ENCODE results near the gene NPPB. TPM values are rescaled to one million over a fixed set of nuclear protein-coding genes. Genes with fewer than 3 reads are reported as not detected.

The NPPB gene
- total RNA-seq, 2 experiments from 2014 or later = not detected

DNA sequence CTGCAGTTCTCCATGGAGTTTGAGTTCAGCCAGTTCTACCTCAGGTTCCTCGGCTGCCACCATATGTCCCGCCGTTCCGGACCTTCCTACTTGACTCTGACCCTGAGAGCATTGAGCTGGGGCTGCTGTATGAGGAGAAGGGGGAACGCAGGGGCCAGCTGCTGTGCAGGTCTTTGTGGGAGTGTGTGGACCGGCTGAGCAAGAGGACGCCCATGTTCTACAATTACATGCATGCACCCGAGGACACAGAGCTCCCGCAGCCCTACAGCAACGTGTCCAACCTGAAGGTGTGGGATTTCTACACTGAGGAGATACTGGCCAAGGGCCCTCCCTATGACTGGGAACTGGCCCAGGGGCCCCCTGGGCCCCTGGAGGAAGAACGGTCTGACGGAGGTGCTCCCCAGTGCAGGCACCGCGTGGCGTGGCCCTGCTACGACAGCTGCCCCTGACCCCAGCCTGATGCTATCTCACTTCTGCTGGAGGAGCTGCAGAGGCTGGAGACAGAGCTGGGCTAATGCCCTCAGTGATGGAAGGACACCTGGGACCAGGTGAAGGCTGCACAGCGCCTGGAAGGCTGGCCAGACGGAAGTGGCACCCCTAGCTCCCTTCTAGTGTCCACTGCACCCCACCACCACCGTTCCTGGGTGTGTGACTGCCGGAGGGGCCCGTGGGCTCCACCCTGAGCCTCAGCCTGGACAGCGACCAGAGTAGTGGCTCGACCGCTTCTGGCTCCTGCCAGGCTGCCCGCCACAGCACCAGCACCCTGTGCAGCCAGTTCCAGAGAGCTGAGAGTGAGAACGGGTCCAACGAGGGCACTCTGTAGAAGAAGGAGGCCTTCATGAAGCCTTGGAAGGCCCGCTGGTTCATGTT lies 20.8 kb upstream of the NPPB start:
- CTCF ChIA-PET = no interaction called here

GRCh38 chr1:11878891-11879190 lies 20.1 kb upstream of the NPPB start:
- no peak for DNase-seq
- Mint-ChIP-seq H3K9me3 (no peaks in the 10 kb centered on the region), H3K4me3 (no peak overlapping the region), H3K36me3 (ENCODE audit: low read depth) (no peaks in the 10 kb centered on the region), H3K27me3 (ENCODE audit: low read depth) (peaks cover 4% of the 10 kb centered on the region), H3K27ac (no peak overlapping the region), H3K4me1 (ENCODE audit: low read depth) (no peaks in the 10 kb centered on the region)
- intact Hi-C loops (cut with micrococcal nuclease) = no loop called here
- CTCF ChIA-PET = interaction anchor here (0.8 kb wide), 1 partner anchor 41 kb away, joined by 3 read pairs; no protein-coding TSS in a partner anchor

More for the DNA sequence above, 20.8 kb upstream of the NPPB start:
- DNase-seq = no peak
- no peak overlapping the region for H3K4me3 Mint-ChIP-seq
- no peaks in the 10 kb centered on the region for H3K36me3 Mint-ChIP-seq (ENCODE audit: low read depth)
- intact Hi-C loops (cut with micrococcal nuclease) = no loop called here
- no peak overlapping the region for H3K27ac Mint-ChIP-seq
- peaks cover 4% of the 10 kb centered on the region for H3K27me3 Mint-ChIP-seq (ENCODE audit: low read depth)
- H3K9me3 Mint-ChIP-seq = no peaks in the 10 kb centered on the region
- H3K4me1 Mint-ChIP-seq (ENCODE audit: low read depth) = no peaks in the 10 kb centered on the region

DNA sequence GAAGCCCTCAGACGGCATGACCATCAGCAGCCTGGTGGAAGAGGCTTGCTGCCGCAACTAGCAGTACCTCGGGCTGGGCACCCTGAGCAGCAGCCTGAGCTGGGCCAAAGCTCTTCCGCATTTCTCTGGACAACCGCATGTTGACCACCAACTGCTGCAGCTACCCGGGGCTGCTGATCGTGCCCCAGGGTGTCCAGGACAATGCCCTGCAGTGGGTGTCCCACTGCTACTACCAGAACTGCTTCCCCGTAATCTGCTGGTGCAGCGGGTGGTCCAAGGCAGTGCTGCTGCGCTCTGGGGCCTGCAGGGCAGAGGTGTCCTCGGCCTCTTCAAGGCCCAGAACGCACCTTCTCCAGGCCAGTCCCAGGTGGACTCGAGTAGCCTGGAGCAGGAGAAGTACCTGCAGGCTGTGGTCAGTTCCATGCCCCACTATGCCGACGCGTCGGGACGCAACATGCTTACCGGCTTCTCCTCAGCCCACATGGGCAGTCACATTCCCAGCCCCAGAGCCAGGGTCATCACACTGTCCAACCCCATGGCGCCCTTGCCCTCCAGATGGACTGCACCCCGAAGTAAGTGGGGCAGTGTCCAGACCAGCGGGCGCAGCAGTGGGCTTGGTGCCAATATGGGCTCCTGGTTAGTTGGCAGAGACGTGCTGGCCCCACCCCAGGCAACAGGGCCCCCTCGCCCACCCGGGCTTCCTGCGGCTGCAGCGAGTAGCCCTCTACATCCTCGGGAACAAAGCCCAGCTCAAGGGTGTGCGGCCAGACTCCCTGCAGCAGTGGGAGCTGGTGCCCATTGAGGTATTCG lies 19.5 kb upstream of the NPPB start:
- Mint-ChIP-seq H3K36me3 (ENCODE audit: low read depth) (no peaks in the 10 kb centered on the region), H3K4me3 (no peak overlapping the region), H3K9me3 (no peaks in the 10 kb centered on the region), H3K27me3 (ENCODE audit: low read depth) (peaks cover 4% of the 10 kb centered on the region), H3K4me1 (ENCODE audit: low read depth) (no peaks in the 10 kb centered on the region), H3K27ac (no peak overlapping the region)
- no peak for DNase-seq
- CTCF ChIA-PET = interaction anchor here (0.8 to 1.2 kb wide), 2 partner anchors 40 kb away, joined by 3 to 5 read pairs; no protein-coding TSS in a partner anchor
- intact Hi-C loops (cut with micrococcal nuclease) = no loop called here

- no peak for DNase-seq
- H3K27ac Mint-ChIP-seq = no peak overlapping the region
- intact Hi-C loops (cut with micrococcal nuclease) = no loop called here
- no peaks in the 10 kb centered on the region for H3K4me1 Mint-ChIP-seq (ENCODE audit: low read depth)
- H3K9me3 Mint-ChIP-seq = no peaks in the 10 kb centered on the region
- no peak overlapping the region for H3K4me3 Mint-ChIP-seq
- CTCF ChIA-PET = interaction anchor here (1.2 kb wide), 1 partner anchor 39 kb away, joined by 5 read pairs; no protein-coding TSS in a partner anchor
- peaks cover 4% of the 10 kb centered on the region for H3K27me3 Mint-ChIP-seq (ENCODE audit: low read depth)
- H3K36me3 Mint-ChIP-seq (ENCODE audit: low read depth) = no peaks in the 10 kb centered on the region
These were observed 18.3 kb upstream of the NPPB start for GRCh38 chr1:11877074-11877473.

DNA sequence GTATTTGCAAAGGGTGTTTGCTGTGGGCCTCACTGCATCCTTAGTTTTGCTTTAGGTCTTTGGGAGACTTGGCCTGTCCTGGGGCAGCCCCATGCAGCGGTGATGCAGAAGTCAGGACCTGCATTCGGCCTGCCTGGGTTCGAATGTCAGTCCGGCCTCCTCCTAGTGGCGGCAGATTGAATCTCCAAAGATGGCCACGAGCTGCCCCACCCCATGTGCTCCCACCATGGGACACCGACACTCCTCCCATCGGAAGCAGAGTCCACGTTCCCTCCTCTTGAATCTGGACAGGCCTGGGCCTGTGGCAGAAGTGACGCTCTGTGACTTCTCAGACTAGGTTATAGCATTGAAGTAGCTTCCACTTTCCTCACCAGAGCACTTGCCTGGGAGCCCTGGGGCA lies 16.3 kb upstream of the NPPB start:
- Mint-ChIP-seq H3K27ac (no peak overlapping the region), H3K27me3 (ENCODE audit: low read depth) (peaks cover 7% of the 10 kb centered on the region), H3K36me3 (ENCODE audit: low read depth) (no peaks in the 10 kb centered on the region), H3K4me1 (ENCODE audit: low read depth) (no peaks in the 10 kb centered on the region), H3K9me3 (no peaks in the 10 kb centered on the region), H3K4me3 (no peak overlapping the region)
- DNase-seq = no peak
- CTCF ChIA-PET = interaction anchor here (1.5 kb wide), 1 partner anchor 22 kb away, joined by 3 read pairs; no protein-coding TSS in a partner anchor
- intact Hi-C loops (cut with micrococcal nuclease) = no loop called here

DNA sequence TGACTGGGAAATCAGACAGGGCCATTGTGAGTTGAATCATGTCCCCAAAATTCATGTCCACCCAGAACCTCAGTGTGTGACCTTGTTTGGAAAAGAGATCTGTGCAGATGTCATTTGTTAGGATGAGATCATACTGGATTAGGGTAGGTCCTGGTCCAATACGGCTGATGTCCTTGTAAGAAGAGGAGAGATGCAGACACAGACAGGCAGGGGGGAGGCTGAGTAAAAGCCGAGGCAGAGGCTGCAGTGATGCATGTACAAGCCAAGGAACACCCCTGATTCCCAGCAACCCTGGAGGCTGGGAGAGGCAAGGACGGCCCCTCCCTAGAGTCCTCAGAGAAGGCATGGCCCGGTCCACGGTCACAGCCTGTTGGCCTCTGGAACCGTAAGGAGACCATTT lies 15.9 kb upstream of the NPPB start:
- H3K27me3 Mint-ChIP-seq (ENCODE audit: low read depth) = peaks cover 7% of the 10 kb centered on the region
- DNase-seq = no peak
- no peaks in the 10 kb centered on the region for H3K36me3 Mint-ChIP-seq (ENCODE audit: low read depth)
- CTCF ChIA-PET = interaction anchor here (0.7 to 1.5 kb wide), 2 partner anchors 22 to 355 kb away, joined by 3 read pairs; partner anchors contain the start of gene VPS13D
- no peak overlapping the region for H3K27ac Mint-ChIP-seq
- H3K4me3 Mint-ChIP-seq = no peak overlapping the region
- no peaks in the 10 kb centered on the region for H3K9me3 Mint-ChIP-seq
- H3K4me1 Mint-ChIP-seq (ENCODE audit: low read depth) = no peaks in the 10 kb centered on the region
- intact Hi-C loops (cut with micrococcal nuclease) = no loop called here

DNA sequence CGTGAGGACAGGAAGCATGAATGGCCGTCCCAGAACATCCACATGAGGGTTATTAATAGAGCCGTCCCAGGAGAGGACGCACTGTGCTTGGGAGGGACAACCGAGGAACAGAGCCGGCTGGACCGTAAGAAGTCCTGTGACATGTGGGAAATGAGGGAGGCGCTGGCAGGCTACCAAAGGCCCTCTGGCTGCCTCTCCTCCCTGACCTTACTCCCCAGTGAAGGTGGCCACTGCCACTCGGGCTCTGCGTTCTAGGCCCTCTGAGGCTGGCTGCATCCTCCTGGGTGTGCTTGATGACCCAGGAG lies 15.5 kb upstream of the NPPB start:
- H3K27me3 Mint-ChIP-seq (ENCODE audit: low read depth) = peaks cover 7% of the 10 kb centered on the region

DNA sequence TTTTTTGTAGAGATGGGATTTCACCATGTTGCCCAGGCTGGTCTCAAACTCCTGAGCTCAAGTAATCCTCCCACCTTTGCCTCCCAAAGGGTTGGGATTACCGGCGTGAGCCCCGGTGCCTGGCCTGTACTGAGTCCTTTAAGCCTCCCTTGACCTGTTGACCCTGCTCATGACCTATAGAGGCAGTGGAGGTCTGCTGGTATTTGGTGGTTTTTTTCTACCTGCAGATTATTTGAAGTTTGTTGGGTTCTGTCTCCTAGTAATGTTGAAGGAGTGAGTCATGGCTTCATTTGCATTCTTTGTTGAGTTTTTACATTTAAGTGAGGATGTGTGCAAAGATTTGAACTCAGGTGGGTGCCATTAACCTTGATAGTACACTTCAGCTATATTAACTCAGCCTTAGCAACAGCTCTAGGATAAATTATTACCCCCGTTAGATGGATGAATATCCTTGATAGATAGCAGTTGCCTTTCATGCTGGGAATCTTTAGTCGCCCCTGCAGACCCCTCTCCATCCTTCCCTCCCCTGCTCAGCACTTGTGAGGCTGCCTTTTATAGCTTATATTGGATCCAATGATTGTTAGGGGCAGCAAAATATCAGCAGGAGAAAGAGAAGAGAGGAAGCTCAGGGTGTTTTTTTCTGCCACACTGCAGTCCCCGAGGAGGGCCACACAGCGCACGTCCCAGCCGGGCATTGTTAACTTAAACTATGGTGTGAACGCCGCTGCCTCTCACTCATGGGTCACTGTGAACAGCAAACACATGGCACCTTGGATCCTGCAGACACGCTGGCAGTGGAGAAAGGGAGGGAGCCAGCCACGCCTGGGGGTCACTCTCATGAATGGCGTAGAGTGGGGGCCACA lies 14.9 kb upstream of the NPPB start:
- DNase-seq = no peak
- Mint-ChIP-seq H3K36me3 (ENCODE audit: low read depth) (no peaks in the 10 kb centered on the region), H3K27ac (no peak overlapping the region), H3K9me3 (no peaks in the 10 kb centered on the region), H3K27me3 (ENCODE audit: low read depth) (peaks cover 7% of the 10 kb centered on the region), H3K4me3 (no peak overlapping the region), H3K4me1 (ENCODE audit: low read depth) (no peaks in the 10 kb centered on the region)
- CTCF ChIA-PET = interaction anchor here (0.7 kb wide), 1 partner anchor 356 kb away, joined by 3 read pairs; the partner anchor contains the start of gene VPS13D
- intact Hi-C loops (cut with micrococcal nuclease) = no loop called here

More for the DNA sequence above, 15.5 kb upstream of the NPPB start:
- intact Hi-C loops (cut with micrococcal nuclease) = no loop called here
- Mint-ChIP-seq H3K9me3 (no peaks in the 10 kb centered on the region), H3K4me1 (ENCODE audit: low read depth) (no peaks in the 10 kb centered on the region), H3K36me3 (ENCODE audit: low read depth) (no peaks in the 10 kb centered on the region), H3K4me3 (no peak overlapping the region), H3K27ac (no peak overlapping the region)
- DNase-seq = no peak
- CTCF ChIA-PET = interaction anchor here (0.7 kb wide), 1 partner anchor 356 kb away, joined by 3 read pairs; the partner anchor contains the start of gene VPS13D

DNA sequence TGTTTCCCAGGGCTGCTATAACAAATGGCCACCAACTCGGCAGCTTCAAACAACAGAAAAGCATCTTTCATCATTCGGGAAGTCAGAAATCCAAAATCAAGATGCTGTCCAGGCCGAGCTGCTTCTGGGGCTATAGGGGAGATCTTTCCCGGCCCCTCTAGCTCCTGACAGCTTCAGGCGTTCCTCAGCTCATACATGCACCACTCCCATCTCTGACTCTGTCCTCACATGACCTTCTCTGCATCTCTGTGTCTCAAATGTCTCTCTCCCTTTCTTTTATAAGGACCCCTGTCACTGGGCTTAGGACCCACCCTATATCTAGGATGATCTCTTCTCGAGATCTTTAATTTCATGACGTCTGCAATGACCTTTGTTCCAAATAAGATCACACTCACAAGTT lies 13.8 kb upstream of the NPPB start:
- no peak overlapping the region for H3K4me3 Mint-ChIP-seq
- DNase-seq = no peak
- H3K36me3 Mint-ChIP-seq (ENCODE audit: low read depth) = no peaks in the 10 kb centered on the region
- no peaks in the 10 kb centered on the region for H3K9me3 Mint-ChIP-seq
- H3K4me1 Mint-ChIP-seq (ENCODE audit: low read depth) = no peaks in the 10 kb centered on the region
- intact Hi-C loops (cut with micrococcal nuclease) = no loop called here
- H3K27ac Mint-ChIP-seq = no peak overlapping the region
- peaks cover 7% of the 10 kb centered on the region for H3K27me3 Mint-ChIP-seq (ENCODE audit: low read depth)
- CTCF ChIA-PET = no interaction called here

DNA sequence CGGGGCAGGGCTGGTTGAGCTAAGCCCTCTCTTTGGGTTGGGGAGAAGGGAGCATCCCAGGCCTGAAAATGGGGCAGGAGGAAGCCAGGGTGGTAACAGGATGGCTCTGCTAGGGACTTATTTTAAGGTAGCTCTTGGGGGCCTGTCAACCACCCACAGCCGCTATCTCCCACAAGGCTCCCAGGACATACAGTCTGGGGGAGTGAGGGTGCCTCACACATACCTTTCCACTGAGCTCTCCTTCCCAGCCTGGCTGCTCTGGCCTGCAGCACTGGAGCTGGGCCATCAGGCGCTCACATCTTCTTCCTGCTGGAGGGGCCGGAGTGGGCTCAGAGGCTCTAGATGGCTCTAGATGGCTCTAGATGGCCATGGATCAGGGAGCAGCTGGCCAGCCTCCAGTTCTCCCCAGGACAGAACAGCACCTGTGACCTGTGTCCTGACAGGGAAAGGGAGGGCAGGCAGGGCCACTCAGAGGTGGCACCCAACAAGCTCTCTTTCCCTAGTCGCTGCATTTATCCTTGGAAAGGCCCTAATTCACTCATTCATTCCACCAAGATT lies 11.0 kb upstream of the NPPB start:
- CTCF ChIA-PET = interaction anchor here (1.1 kb wide), 1 partner anchor 32 kb away, joined by 4 read pairs; no protein-coding TSS in a partner anchor
- H3K4me3 Mint-ChIP-seq = no peak overlapping the region
- no peaks in the 10 kb centered on the region for H3K36me3 Mint-ChIP-seq (ENCODE audit: low read depth)
- no peaks in the 10 kb centered on the region for H3K9me3 Mint-ChIP-seq
- no peaks in the 10 kb centered on the region for H3K4me1 Mint-ChIP-seq (ENCODE audit: low read depth)
- H3K27ac Mint-ChIP-seq = no peak overlapping the region
- peaks cover 5% of the 10 kb centered on the region for H3K27me3 Mint-ChIP-seq (ENCODE audit: low read depth)
- DNase-seq = no peak
- intact Hi-C loops (cut with micrococcal nuclease) = no loop called here

GRCh38 chr1:11869104-11869503 lies 10.4 kb upstream of the NPPB start:
- Mint-ChIP-seq H3K27me3 (ENCODE audit: low read depth) (peaks cover 6% of the 10 kb centered on the region), H3K4me1 (ENCODE audit: low read depth) (no peaks in the 10 kb centered on the region), H3K4me3 (no peak overlapping the region), H3K27ac (no peak overlapping the region), H3K9me3 (no peaks in the 10 kb centered on the region), H3K36me3 (ENCODE audit: low read depth) (no peaks in the 10 kb centered on the region)
- CTCF ChIA-PET = interaction anchor here (1.1 kb wide), 1 partner anchor 31 kb away, joined by 4 read pairs; no protein-coding TSS in a partner anchor
- intact Hi-C loops (cut with micrococcal nuclease) = no loop called here
- no peak for DNase-seq

Measured in activated naive CD4-positive, alpha-beta T cell treated with anti-CD3 and anti-CD28 coated beads for 36 hours (primary cell).